Mammary microvascular endothelial cell (primary cell): ENCODE results near the gene SMIM8. TPM values are rescaled to one million over a fixed set of nuclear protein-coding genes. Genes with fewer than 3 reads are reported as not detected.

Source experiments
- total RNA-seq: library from RNA; depleted of rRNA; stranded (reverse); fragments of >200 nt; gene quantifications from 2 replicates; pipeline ENCODE4 v1.2.3, GENCODE V29; 2015

SMIM8 gene, protein sequence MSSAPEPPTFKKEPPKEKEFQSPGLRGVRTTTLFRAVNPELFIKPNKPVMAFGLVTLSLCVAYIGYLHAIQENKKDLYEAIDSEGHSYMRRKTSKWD
- total RNA-seq = 3.1 and 4.5 TPM in 2 replicates

DNA sequence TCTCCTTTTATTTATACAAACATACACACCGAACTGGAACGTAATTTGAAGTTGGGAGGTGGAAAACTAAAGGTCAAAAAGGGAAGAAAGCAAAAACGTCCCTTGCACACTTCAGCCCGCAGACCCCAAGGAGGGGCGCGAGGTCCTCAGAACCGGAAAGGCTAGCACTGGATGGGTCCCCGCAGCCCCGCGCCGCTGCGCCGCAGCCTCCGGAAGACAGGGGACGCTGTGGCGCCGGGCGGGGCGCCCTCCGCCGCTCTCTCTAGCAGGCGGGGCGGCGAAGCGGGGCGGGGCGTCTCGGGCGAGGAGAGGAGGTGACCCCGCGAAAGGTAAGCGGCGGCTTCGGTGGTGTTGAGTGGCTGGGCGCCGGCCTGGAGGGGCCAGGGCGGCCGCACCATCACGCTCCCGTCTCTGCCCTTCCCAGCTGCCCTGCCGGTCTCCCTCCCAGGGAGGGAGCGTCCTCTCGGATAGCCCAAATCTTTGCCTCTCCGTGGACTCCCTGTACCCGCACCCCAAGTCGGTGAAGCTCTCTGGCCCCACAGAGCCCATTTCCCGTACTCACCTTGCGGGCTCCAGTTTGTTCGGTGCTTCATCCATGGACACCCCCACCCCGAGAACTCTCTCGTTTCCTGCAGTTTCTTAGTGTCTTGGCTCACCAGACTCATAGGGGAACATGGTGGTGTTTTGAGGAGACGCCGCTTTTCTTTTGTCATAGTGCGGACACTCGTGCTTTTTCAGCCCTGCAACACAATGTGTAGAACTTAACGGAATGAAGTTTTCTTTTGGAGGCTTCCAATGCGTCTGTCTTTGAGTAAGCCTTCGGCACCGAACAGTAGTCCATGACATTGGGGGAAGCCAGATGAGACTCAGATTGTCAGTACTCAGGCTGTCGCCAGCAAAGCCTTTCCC, at the start of gene SMIM8:
TSS of gene SMIM8 (plus strand) at position 285 of the 909 bp plus-strand sequence. CDS start 14,444 bp downstream, outside the sequence.

DNA sequence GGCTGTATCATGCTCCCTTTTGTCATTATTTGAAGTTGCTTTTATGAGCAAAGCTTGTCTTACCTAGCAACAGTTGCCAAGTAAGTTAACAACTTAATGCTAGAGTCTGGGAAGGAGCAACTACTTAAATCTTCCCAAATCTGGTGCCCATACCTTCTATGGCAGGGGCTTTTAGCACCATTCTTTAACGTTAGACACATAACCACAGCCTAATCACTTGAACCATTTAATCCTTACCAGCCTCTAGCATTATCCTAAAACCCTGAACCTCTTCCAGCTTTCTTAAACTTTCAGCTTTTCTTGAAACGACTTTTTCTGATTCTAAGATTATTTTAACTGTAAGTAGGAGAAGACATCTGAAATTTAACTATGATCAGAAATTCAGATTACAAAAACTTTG, 22.3 kb downstream of the SMIM8 start, which contains the start of gene C6orf163:
TSS of gene C6orf163 (plus strand) at position 83 of the 400 bp plus-strand sequence. CDS start at position 370, 287 bp downstream.

Other genes starting within 250 kb of the SMIM8 start
- not detected in 2 replicates for gene CGA, start 227.5 kb upstream of the SMIM8 start, total RNA-seq
- gene ZNF292, start 167.0 kb upstream of the SMIM8 start, total RNA-seq = 5.8 and 6.9 TPM in 2 replicates
- not detected in 2 replicates for gene GJB7, start 6.7 kb downstream of the SMIM8 start, total RNA-seq
- gene C6orf163, start 22.2 kb downstream of the SMIM8 start, total RNA-seq = 0.74 and 1.00 TPM in 2 replicates
- gene CFAP206, start 85.4 kb downstream of the SMIM8 start, total RNA-seq = 0.20 and 0.40 TPM in 2 replicates
- 10.8 and 13.2 TPM in 2 replicates for gene SLC35A1, start 150.4 kb downstream of the SMIM8 start, total RNA-seq